Astrocyte (in vitro differentiated cells and primary cell): ENCODE results near the gene RTN4.

Source experiments
- CTCF ChIP-seq: IDR thresholded peaks from 2 replicates; pipeline ENCODE4 v1.5.1; 2011; ENCODE audit warnings: low read depth, mild to moderate bottlenecking, inconsistent platforms, low read length, moderate library complexity; ENCODE audit not compliant: insufficient read depth
- EZH2 ChIP-seq: IDR thresholded peaks from 2 replicates; pipeline ENCODE4 v1.6.1; 2012; ENCODE audit warnings: mild to moderate bottlenecking, low read length, inconsistent platforms; ENCODE audit not compliant: insufficient read depth

GRCh38 chr2:55054106-55054875 is 4.0 kb upstream of the RTN4 start:
- TF ChIP-seq CTCF, result no peak
- no peak for TF ChIP-seq EZH2
